Ovary (tissue), 9 donors: ENCODE measurements around the gene MESP1. TPM values are rescaled to one million over a fixed set of nuclear protein-coding genes. Genes with fewer than 3 reads are reported as not detected.

Experiments
- DNase-seq, 5 donors: peaks; one replicate each; pipeline ENCODE4 v3.0.0-alpha.2; 2019 to 2020
- H3K27ac ChIP-seq, 2 donors: fragments of 200-600 bp; one replicate each; pipeline versions ENCODE4 v1.5.1 to v1.8.0; 2019 to 2022
- H3K27me3 ChIP-seq: fragments of 200-600 bp; one replicate; pipeline ENCODE4 v1.8.0; 2022
- H3K36me3 ChIP-seq: fragments of 200-600 bp; sonication (generic); one replicate; pipeline ENCODE4 v1.5.1; 2019
- H3K4me1 ChIP-seq: one replicate; pipeline ENCODE4 v1.8.1; 2013; ENCODE audit warnings: mild to moderate bottlenecking, moderate library complexity; ENCODE audit not compliant: insufficient read depth
- H3K4me3 ChIP-seq: fragments of 200-600 bp; sonication (generic); one replicate; pipeline ENCODE4 v1.5.1; 2017
- H3K9me3 ChIP-seq, 2 donors: fragments of 200-600 bp in 1 of 2; sonication (generic) in 1 of 2; one replicate each; pipeline versions ENCODE4 v1.5.1 to v1.8.1; 2013 to 2019; ENCODE audit warnings: mild to moderate bottlenecking in 1 of 2, moderate library complexity in 1 of 2
- EP300 ChIP-seq: sonication (generic); formaldehyde crosslinking; IDR thresholded peaks from one replicate; pipeline ENCODE4 v1.6.1; 2017; ENCODE audit warnings: antibody characterized with exemption
- POLR2A ChIP-seq: fragments of 450-650 bp; IDR thresholded peaks from one replicate; pipeline ENCODE4 v1.6.1; 2017; ENCODE audit warnings: antibody characterized with exemption, mild to moderate bottlenecking, moderate library complexity
- WGBS, 3 donors: extraction: QIAGEN DNeasy Blood & Tissue Kit in 1 of 3; methylation state at CpG; one replicate each; pipeline versions ENCODE4 v1.1.5 to v1.1.7; 2013 to 2017; 5-methylcytosine and 5-hydroxymethylcytosine counted together
- intact Hi-C, 4 donors: fragments of 100-400 bp; cut with DNase I; formaldehyde crosslinking; loops; one replicate each; pipeline versions ENCODE4 v1.11.0 to v1.15.1; 2022 to 2023
- polyA plus RNA-seq, 2 donors: library from polyadenylated mRNA; stranded (reverse); fragments of 200-250 nt in 1 of 2; fragments of 350-450 nt in 1 of 2; fragmentation: Illumina TruSeq in 1 of 2; extraction: RNeasy Lipid Tissue Mini Kit (QIAGEN cat#74804) in 1 of 2; gene quantifications; one replicate each; pipeline ENCODE4 v1.2.3, GENCODE V29; 2013 to 2014
- total RNA-seq, 7 donors: library from RNA; depleted of rRNA in 2 of 7; stranded (reverse); fragments of >200 nt in 2 of 7; fragmentation: NEBNext Ultra II Directional in 3 of 7; extraction: Animal tissue kit (Norgen Biotek cat#: 25700) in 3 of 7; gene quantifications; one replicate each; pipeline versions ENCODE4 v1.1.0 to v1.2.4, GENCODE V29; 2016 to 2023
- TF ChIP-seq, protein P1 (sequence below), 3 donors: fragments of 450-650 bp in 2 of 3; fragments of 200-600 bp in 1 of 3; IDR thresholded peaks; one replicate each; pipeline versions ENCODE4 v1.5.1 to v1.8.0; 2016 to 2022; ENCODE audit warnings: antibody characterized with exemption in 3 of 3, mild to moderate bottlenecking in 1 of 3
- donor health status: DM: no; HTN: no; CAD: no; lungs with moderate emphysema.
- donor health status: DM: no; HTN: no; CAD: no.
- donor health status: Bipolar disorder and iron deficiency.
- donor health status: DM: yes; HTN: yes; CAD: no.
- donor health status: DM: no; HTN: no; CAD: no.
- donor health status: DM: yes; HTN: yes; CAD: no.

MESP1 gene
- total and polyA plus RNA-seq, 9 donors, result 0.20 to 1.3 (median 0.95) TPM; not detected in 1

DNA sequence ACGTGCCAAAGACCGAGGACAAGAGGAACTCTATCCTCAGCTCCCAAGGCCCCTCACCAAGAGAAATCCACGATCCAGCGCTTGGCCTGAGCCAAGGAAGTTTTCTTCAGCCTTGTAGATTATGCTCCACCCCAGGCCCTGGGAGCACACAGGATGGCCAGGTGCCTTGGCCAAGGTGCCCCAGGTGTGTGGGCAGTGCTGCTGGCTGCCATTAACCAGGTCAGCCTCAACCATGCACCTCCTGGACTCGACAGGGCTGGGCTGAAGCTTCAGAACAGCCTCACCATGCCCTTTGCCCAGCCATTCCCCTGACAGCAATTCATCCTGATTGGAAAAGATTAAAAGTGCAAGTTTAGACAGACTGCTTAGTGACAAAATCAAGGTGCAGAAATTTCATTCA lies 10.9 kb upstream of the MESP1 start:
- Histone ChIP-seq H3K27me3 (no peaks in the 10 kb centered on the region), H3K27ac (no peak overlapping the region), H3K9me3 (no peaks in the 10 kb centered on the region), H3K4me1 (no peaks in the 10 kb centered on the region), H3K36me3 (no peaks in the 10 kb centered on the region), H3K4me3 (no peak overlapping the region)
- no peak for DNase-seq
- intact Hi-C loops, result loop anchor here in 2 of 4 donors (5.0 to 10.0 kb wide), 3 partner anchors 113 to 313 kb away; no protein-coding TSS in a partner anchor
- no peak for TF ChIP-seq POLR2A
- TF ChIP-seq, protein P1, sequence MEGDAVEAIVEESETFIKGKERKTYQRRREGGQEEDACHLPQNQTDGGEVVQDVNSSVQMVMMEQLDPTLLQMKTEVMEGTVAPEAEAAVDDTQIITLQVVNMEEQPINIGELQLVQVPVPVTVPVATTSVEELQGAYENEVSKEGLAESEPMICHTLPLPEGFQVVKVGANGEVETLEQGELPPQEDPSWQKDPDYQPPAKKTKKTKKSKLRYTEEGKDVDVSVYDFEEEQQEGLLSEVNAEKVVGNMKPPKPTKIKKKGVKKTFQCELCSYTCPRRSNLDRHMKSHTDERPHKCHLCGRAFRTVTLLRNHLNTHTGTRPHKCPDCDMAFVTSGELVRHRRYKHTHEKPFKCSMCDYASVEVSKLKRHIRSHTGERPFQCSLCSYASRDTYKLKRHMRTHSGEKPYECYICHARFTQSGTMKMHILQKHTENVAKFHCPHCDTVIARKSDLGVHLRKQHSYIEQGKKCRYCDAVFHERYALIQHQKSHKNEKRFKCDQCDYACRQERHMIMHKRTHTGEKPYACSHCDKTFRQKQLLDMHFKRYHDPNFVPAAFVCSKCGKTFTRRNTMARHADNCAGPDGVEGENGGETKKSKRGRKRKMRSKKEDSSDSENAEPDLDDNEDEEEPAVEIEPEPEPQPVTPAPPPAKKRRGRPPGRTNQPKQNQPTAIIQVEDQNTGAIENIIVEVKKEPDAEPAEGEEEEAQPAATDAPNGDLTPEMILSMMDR (IDR thresholded peaks at IDR 0.05), result no peak
- TF ChIP-seq EP300, result no peak
- 82 to 89% (median 86%) methylated on average over 5 of the region's 5 CpGs for WGBS, 3 donors

DNA sequence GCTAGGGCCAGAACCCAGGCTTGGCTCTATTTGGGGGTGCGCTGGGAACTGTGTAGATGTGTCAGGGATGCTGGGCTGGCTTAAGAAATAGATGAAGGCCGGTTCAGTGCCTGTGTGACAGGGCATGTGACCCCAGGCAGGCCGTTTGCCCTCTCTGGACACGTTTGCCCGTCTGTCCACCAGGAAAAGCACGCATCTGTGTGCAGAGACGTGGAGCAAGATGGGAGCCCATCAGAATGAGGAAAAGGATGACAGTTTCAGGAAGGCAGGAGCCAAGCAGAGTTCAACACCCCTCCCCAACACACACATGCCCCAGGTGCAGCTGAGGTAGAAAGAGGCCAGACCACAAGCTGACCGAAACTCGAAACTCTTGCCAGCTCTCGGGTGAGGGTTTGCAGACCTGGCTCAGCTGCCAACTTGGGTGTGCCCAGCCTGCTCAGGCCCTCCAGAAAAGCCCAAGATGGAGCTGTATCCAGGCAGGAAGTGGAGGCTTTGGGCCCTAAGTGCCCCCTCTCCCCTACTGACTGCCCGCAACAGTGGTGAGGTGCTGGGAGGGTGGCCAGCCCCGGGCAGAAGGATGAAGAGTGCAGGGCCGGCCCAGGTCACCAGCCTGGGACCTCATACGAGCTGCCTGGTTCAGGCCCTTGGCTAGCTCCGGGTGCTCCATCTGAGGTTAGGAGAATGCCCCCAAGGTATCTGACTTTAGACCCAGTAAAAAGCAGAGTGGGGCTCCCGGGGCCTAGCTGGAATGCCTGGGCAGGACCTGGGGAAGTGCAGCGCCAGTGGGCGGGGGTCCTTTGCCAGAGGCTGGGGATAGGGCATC lies 10.2 kb upstream of the MESP1 start:
- 69 to 73% (median 70%) methylated on average over 17 to 18 of the region's 18 CpGs for WGBS, 3 donors
- intact Hi-C loops, result loop anchor here in 2 of 4 donors (5.0 to 10.0 kb wide), 3 partner anchors 114 to 314 kb away; no protein-coding TSS in a partner anchor
- H3K9me3 ChIP-seq, result no peaks in the 10 kb centered on the region
- no peaks in the 10 kb centered on the region for H3K4me1 ChIP-seq
- H3K27me3 ChIP-seq, result no peaks in the 10 kb centered on the region
- no peak for TF ChIP-seq POLR2A
- no peaks in the 10 kb centered on the region for H3K36me3 ChIP-seq
- no peak overlapping the region for H3K4me3 ChIP-seq
- no peak overlapping the region for H3K27ac ChIP-seq
- DNase-seq, result no peak

DNA sequence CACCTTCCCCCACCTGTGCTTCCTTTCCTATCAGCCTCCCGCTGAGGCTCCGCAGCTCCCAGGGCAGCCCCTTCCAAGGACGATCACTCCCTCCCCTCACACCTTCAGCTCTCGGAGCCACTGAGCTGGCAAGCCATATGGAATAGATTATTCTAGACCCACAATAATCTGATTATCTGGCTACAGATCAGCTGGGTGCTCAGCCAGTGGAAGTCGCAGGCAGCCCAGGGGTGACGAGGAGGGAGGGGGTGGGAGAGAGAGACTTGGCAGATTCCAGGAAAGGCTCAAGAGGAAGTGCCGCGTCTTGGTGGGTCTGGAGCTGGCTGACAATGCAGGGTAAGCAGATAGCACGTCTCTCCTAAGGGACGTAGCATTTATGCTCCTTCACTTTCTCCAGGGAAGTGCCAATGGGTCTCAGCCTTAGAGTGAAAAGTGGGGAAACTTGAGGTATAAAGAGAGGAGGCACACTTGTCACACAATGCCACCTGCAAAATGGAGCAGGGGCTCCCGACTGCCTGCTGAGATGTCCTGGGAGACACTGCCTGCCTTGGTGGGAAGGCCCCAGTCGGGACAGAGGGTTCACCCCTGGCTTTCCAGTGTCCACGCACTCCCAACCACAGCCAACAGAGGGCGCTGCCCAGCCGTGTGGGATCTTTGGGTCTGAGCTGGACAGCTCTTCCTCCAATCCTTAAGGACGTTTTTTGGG lies 9.4 kb upstream of the MESP1 start:
- WGBS, 3 donors, result 28 to 33% (median 32%) methylated on average over 16 of the region's 16 CpGs
- no peak overlapping the region for H3K27ac ChIP-seq
- H3K4me3 ChIP-seq, result no peak overlapping the region
- H3K9me3 ChIP-seq, result no peaks in the 10 kb centered on the region
- intact Hi-C loops, result loop anchor here in 2 of 4 donors (5.0 to 10.0 kb wide), 3 partner anchors 114 to 314 kb away; no protein-coding TSS in a partner anchor
- no peak for TF ChIP-seq POLR2A
- TF ChIP-seq, protein P1 (IDR thresholded peaks at IDR 0.05), result peak; percentile 36 to 65 (median 62)
- no peaks in the 10 kb centered on the region for H3K4me1 ChIP-seq
- peak; percentile 45 to 86 (median 66) for DNase-seq
- no peaks in the 10 kb centered on the region for H3K36me3 ChIP-seq
- H3K27me3 ChIP-seq, result no peaks in the 10 kb centered on the region

DNA sequence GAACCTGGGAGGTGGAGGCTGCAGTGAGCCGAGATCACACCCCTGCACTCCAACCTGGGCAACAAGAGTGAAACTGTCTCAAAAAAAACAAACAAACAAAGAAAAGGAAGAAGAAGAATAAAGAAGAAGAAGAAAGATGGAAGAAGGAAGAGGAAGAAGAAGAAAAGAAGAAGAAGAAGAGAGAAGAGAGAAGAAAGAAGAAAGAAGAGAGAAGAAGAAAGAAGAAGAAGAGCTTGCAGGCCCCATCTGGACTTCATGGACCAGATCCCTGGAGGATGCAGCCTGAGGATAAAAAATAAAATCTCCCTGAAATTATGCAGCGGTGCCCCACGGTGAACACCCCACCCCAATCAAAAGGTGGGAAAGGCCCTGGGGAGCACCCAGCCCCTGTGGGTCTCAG lies 8.8 kb upstream of the MESP1 start:
- no peak for TF ChIP-seq POLR2A
- no peak for TF ChIP-seq EP300
- TF ChIP-seq, protein P1 (IDR thresholded peaks at IDR 0.05), result no peak
- no peaks in the 10 kb centered on the region for H3K36me3 ChIP-seq
- WGBS, 3 donors, result 70 to 77% (median 74%) methylated on average over 3 of the region's 3 CpGs
- no peak overlapping the region for H3K27ac ChIP-seq
- H3K27me3 ChIP-seq, result no peaks in the 10 kb centered on the region
- no peaks in the 10 kb centered on the region for H3K9me3 ChIP-seq
- intact Hi-C loops, result loop anchor here in 3 of 4 donors (2.0 to 10.0 kb wide), 4 partner anchors 115 to 315 kb away; no protein-coding TSS in a partner anchor
- no peaks in the 10 kb centered on the region for H3K4me1 ChIP-seq
- no peak for DNase-seq
- no peak overlapping the region for H3K4me3 ChIP-seq
